Hematopoietic multipotent progenitor cell treated with erythropoietin and hydrocortisone succinate and interleukin-3 and kit ligand, for 15 days (in vitro differentiated cells): Measurements from ENCODE around the gene GRK6.
A peak's percentile ranks its signal among the peaks of the same experiment; 100 is the strongest.

Experiments
- DNase-seq: peaks from one replicate; pipeline ENCODE4 v3.0.0-alpha.2; 2015; ENCODE audit warnings: low spot score

The GRK6 gene

DNA sequence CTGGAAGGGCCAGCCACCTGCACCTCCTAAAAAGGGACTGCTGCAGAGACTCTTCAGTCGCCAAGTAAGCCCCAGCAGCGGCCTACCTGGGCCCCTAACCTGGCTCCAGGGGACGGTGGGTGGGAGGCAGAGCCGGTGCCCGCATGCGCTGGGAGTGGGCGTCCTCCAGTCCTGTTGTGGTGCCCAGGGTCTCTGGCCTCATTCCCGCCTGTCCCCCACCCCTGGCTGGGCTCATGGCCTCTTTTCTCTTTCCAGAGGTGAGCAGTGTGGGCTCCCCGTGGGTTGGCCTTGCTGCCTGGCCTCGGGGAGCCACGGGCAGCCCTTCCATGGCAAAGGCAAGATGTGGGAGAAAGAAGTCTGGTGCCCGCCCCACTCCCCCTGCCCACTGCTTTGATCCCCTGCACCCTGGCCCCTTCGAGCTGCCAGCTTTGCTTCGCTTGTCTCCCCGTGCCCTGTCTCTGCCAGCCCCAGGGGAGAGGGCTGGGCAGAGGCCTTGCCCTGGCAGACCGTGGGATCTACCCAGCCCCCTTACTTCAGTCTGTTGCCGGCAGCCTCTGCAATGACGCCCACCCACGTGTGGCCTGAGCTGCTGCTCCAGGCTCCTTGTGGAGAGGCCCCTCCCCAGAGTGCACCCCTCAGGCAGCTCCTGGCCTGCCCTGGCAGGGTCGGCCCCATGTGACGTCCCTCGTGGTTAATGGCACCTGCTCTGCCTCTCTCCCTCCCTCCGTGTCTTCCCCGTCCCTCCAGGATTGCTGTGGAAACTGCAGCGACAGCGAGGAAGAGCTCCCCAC lies 14.7 kb downstream of the GRK6 start:
- DNase-seq = no peak

DNA sequence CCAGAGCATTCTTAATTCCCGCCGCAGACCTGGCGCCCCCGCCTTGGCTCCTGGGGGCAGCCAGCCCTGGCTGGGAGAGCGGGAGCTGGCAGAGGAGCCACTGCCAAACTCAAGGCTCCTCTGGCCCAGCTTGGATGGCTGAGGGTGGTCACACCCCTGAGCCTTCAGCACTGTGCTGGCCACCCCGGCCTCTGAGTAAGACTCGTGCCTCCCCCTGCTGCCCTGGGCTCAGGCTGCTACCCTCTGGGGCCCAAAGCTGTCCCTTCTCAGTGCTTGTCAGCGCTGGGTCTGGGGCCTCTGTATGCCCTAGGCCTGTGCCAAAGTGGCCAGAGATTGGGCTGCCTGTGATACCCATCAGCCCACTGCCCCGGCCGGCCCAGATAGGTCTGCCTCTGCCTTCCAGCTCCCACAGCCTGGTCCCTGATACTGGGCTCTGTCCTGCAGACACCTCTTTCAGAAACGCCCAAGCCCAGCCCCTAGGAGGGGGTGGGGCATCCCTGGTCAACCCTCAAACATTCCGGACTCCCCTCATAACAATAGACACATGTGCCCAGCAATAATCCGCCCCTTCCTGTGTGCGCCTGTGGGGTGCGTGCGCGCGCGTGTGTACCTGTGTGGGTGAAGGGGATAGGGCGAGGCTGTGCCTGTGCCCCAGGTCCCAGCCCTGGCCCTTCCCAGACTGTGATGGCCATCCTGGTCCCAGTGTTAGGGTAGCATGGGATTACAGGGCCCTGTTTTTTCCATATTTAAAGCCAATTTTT lies 15.8 kb downstream of the GRK6 start:
- DNase-seq = no peak

DNA sequence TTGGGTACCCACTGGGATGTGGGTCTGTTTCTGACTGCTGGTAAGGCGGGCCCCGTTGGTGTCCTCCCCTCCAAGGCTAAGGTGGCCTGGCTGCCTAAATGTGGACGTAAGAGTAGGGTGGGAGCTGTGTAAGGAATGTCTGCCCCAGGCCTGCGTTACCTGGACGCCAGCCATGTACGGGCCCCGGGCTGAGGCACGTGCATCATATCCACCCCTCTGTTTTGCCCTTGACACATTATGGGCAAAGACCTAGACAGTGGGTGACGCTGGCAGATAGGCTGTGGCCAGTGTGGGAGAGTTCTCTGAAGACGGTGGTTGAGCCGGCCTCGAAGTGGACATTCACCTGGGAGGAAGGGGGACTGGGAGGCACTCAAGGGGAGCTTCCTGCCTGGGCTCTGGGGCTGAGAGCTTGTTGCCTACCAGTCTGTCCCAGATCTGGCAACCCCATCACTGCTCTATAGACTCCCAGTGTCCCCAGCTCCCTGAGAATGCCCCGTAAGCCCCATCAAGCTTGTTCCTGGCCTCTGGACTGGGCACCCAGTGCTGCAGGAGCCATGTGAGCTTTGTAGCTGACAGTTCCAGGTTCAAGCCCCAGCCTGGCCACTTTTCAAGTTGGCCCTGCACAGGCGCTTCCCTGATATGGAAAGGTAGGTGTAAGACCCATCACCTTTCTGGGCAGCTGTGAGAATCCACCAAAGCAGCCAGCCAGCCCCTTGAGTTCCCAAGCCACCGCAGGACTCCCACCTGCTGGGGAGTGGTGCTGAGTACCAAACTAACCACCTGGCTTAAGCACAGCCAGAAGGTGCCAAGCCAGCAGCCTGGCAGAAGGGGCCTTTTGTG lies 16.9 kb downstream of the GRK6 start:
- no peak for DNase-seq

DNA sequence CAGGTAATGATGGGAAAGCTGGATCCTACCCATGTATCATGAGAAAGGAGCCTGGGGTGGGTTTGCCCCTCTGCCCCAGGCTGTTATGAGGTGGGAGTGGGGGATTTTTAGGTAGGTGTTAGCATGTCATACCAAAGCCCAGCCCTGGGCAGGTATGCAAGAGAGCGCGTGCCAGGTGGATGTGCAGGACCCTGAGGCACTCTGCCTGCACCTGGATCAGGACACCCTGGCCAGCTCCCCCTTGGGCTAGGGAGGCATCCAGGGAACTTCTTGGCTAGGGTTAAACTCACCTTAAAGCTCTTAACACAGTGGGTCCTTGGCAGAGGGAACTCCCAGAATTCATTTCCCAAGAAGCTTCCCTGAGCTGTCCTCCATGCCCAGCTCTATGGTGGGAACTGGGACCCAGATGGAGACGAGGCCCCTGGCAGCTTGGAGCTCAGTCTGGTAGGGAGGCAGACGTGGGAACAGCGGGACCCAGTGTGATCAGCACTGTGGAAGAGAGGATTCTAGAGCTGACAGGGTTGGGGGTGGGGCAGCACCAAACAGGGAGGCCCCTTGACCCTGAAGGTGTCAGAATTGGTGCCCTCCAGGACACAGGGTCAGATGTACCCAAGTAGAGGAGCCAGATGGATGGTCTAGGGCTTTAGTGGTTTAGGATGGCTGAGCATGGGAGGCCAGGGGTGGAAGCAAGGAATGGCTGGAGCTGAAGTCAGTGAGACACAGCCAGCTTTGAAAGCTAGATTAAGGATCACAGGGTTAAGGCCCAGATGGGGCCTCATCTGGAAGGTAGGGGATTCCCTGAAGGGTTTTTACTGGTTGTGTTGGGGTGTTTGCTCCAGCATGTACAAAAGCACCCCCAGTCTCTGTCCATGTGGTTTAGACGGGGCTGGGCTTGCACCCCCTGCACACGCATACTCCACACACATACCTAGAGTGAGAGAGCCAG lies 17.9 kb downstream of the GRK6 start:
- DNase-seq = no peak

DNA sequence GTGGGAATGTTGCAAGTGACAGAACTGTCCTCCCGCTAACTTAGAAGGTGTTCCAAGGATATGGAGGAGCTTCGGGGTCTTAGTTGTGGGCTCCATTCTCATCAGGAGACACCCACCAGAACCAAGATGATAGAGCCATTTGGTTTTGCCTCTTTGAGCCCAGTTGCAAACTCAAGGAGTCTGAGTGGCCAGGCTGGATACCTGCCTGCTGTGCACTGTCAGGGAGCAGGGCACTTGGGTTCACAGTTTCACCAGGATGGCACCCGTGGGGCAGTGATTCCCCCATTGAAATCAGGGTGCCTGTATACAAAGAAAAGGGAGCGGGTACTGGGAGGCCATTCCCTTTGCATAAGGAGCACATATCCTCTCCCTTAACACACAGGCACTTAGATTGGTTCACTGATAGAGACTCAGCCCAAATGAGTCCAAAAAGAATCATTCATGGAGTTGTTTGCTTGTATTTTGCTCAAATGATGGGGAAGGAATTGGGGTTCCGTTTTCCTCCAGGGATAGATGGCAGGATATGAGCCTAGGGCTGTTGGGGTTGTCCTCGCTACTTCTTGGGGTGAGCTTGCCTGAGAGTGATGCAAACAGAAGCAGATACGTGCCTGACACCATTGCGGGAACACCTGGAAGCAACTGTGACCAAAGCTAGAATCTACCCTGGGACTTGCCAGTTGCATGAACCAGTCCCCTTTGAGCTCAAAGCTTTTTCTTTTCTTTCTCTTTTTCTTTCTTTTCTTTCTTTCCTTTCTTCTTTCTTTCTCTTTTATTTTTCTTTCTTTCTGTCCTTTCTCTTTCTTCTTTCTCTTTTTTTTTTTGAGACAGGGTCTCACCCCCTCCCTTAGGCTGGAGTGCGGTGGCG lies 18.8 kb downstream of the GRK6 start:
- no peak for DNase-seq

DNA sequence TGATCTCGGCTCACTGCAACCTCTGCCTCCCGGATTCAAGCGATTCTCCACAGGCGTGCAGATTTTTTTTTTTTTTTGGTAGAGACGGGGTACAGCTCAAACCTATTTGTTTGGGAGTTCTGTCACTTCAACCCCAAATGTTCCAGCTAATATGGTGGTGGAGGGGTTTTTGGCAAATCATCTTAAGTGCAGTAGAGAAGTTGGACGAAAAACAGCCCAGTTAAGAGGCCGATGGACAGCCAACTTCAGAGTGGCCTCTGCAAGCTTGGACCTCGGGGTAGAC lies 19.4 kb downstream of the GRK6 start:
- no peak for DNase-seq

DNA sequence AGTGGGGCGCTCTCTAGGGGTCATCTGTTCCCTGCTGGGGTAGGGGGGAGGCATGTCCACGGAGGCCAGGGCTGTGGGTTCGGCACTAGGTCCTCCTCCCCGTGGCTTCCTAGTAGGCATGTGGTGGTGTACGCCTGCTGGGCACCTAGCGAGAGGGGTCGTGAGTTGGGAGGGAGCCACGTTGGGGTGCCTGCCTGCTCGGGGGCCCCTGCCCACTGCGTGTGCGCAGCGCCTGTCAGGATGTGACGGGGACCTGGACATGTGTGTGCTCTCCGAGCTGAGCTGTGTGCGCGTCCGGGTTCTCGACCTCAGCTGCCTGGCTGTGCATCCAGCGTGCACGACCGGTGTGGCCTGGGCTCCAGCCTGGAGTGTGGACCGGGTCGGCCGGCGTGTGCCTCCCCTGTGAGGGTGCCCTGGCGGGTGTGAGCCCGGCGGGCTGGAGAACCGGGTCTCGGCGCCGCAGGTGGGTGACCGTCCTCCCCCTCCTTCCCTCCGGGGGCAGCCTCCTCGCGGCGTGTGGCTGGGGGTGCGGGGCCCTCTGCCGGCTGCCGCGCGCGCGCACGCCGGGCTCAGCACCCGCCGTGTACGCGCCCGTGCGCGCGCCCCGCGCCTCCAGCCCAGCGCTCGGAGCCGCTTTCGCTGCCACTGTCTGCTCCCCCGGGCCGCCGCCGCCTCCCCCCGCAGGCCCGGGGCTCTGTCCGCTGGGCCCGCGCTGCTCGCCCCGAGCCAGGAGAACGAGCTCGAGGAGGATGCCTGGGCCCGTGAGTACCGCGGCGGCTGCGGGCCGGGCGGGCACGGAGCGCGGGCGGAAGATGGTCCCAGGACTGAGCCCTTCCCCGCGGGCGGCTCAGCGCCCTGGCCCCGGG lies 20.0 kb downstream of the GRK6 start, which contains the start of gene PRR7:
TSS of gene PRR7 (plus strand) at position 615 of the 866 bp plus-strand sequence. CDS start 8,254 bp downstream, outside the sequence.
- peak; percentile 17 for DNase-seq

DNA sequence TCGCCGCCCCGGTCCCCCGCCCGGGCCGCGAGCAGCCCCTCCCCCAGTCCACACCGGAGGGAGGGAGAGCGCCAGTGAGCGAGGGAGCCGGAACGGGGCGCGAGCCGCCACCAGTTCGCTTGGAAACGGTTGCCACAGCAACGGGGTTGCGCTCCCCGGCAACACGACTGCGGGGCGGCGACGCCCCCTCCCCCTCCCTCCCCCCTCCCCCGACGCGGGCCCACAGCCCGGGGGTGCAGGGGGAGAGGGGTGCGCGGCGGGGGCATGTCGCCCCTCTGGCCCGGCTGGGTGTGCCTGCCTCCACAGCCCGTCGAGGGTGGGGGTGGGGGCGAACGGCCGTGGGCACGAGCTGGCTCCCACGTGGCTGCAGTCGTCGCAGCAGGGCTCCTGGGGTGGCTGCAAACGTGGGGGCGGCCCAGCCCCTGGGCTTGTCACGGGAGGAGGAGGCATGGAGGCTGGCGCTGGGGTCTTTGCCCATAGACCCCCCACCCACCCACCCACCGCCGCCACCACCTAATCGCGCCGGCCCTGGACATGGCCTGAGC lies 20.7 kb downstream of the GRK6 start:
- no peak for DNase-seq

DNA sequence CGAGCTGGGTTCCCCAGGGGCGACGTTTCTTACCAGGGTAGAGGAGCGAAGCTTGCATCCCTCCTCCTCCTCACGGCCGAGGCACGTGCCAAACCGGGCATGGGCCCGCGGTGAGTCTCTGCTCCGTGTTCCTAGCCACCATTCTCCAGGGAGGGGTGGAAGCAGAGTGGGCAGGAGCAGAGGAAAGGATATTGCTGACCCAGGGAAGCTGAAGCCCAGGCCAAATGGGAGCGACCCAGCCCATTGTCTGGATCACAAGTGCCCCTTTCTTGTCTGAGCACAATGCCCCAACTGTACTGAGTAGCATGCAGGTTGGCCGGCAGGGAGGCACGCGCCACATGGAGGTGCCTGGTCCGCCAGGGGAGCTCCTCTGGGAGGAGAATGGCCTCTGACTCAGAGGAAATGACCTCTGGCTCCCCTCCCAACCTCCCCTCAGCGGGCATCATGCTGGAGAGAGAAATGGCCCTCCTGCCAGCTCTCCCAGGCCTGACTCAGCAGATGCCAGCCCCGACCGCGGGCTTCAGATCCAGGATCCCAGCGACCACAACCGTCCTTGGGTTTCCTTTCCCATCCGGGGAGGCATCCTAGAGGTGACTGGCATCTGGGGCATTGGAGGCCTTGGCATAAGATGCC lies 21.3 kb downstream of the GRK6 start:
- no peak for DNase-seq

DNA sequence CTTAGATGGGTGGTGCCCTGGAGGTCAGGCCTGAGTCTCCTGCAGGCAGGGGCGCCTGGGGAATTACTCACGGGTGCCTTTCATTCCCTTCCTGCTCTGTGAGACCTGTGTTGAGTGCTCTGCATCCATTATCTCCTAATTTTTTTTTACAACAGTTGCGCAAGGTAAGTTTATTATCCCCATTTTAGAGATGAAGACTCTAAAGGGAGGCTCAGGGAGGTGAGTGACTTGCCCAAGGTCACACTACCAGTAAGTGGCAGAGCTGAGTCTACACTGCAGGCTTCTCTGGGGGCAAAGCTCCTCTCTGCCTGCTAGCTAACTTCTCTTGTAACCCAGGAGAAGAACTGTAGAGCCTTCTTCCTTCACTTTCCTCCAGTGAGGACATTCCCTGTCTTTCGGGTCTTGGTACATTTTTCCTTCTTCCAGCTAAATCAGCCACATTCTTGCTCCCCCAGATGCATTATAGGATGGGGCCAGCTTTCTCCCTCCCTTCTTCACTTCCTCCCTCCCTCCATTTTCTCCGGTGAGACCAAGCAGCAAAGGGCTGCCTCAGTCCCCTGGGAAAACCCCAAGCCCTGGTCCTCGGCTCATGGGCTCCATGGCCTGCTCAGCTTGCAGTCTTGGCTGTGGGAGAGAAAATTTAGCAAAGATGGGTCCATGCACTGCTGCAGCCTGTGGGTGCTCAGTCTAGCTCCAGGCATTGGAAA lies 21.9 kb downstream of the GRK6 start:
- DNase-seq = no peak

DNA sequence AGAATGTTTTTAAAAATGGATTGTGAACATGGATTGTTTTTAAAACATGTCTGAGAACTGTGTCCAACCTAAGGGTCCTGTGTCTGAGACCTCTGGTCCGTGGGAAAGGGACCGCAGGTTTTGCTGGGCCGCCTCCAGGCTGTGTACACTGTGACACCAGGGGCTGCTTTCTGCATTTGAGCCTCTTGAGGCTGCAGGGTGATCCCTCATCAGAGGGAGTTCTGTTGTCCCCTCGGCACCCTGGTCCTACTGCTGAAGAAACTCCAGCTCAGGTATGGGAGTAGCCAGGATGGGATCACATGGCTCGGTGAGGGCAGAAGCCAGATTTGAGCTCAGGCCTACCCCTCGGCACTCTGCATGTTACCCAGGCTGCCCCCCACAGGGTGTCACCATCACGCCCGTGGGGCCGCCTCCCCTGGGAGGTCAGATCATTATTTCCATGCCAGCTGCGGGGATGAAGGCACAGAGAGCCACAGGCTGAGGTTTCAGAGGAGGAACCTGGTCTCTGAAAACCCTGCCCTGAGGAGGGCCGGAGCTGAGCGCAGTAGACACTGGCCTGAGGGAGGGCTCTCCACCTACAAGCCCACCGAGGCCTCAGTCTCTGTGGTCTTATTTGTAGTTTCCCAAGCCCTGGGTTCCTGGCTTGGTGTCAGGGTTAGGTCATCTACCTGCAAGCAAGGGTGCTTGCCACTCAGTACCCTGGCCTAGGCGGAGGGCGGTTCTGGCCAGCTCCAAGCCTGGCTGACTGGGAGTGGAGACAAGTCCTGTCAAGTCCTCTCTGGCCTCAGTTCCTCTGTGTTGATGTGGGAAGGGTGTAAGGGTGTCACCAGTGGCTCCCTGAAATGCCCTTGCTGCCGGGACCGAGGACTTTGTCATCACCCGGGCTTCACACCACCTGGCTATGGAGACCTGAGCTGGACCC lies 22.9 kb downstream of the GRK6 start:
- DNase-seq = no peak

DNA sequence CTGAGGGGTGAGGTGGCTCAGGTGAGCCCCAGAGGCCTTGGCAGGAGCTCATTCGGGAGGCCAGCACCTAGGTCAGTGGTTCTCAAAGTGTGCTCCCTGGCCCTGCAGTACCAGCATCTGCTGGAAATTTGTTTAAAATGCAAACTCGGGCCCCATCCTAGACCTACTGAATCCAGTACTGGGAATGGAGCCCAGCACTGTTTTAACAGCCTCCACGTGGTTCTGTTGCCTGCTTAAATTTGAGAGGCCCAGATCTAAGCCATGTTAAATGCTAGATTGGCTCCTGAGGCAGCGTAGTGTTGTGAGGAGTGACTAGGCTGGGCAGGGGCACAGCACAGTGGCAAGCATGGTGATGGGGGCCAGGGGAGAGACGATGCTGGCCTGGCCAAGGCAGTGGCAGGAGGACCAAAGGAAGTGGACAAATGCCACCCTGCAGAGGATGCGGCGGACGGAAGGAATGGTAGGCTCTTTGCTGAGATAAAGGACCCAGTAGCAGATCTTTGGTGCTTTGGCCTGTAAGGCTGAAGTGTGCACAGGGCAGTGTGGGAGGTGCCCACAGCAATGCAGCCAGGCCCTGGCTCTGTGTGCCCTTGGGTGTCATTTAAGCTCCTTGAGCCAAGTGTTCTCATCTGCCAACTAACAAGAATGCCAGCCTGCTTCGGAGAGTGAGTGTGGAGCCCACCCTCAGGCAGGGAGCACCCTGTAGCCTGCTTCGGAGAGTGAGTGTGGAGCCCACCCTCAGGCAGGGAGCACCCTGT lies 24.4 kb downstream of the GRK6 start:
- no peak for DNase-seq

DNA sequence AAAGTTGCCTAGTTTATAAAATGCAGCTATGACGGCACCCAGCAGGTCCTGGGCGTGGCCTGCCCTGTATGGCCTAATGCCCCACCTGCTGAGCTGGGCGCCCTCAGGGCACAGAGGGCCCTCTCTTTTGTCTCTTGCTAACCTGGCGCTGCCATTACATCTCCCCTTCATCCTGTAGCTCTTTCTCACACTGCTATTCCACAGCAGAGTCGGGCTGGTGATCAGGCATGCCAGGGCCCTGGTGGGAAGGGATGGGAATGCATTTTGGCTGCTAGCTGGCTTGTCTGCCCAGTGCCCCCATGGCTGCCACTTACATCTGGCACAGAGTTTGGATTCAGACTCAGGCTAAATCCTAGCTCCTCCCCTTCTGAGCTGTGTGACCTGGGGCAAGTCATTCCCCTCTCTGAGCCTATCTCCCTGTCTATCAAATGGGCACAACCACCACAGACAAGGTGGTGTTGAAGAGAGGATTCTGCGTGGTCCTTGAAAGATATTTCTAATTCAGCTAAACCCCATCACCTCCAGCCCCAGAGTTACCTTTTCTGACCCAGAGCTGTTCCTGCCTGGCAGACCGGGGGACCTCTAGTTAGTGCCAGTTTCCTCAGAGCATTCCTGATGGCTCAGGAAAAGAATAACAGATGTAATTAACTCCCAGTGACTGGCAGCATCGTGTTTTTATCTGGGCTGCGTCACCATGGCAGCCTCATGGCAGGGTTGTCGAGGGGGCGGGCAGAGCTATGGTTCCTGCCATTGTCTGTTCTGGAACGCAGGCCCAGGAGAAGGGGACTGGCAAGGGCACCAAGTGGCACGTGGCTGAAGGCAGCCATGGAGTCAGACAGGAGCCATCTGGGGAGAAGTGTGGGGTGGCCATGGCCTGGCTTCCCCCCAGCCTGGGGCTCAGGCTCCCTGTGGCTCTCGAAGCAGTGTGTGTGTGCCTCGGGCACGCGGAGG lies 26.5 kb downstream of the GRK6 start:
- DNase-seq = no peak

DNA sequence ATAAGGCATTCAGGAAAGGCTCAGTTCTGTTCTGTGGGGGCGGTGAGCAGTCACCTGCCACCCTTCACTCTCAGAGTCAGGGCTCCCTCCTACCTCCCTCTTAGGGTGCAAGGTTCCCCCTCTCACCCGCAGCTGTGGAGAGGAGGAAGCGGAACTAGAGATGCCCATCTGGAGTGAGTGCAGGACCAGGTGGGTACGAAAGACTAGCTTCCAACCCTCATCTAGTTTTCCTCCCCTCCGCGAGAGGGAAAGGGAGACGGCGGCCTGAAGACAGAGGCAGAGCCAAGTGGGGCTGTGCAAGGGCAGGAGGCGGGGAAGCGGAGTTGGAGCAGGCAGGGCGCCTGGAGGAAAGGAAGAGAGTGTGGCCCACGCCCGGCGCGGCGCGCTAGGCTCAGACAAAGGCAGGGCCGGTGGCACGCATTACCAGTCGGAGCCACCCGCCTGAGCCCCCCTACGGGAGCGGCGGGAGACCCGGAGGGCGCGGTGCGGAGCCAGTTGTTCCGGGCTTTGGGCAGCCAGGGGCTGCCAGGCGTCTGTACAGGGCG lies 27.4 kb downstream of the GRK6 start:
- DNase-seq = no peak
